ENCODE results near the gene TNRC18. TPM values are rescaled to one million over a fixed set of nuclear protein-coding genes. Genes with fewer than 3 reads are reported as not detected.
A peak's percentile ranks its signal among the peaks of the same experiment; 100 is the strongest.

TNRC18 gene
- total and polyA plus RNA-seq, 9 of the 15 experiments (the other 6 are each of a cell fraction or from before 2014, with no cell fraction given), result 0.03 to 43.2 (median 18.0) TPM

- no peak; the same call in 1 of the 2 replicates for TF ChIP-seq TARDBP (IDR thresholded peaks at IDR 0.05)
- TF ChIP-seq MAFG (tag; conservative IDR thresholded peaks at IDR 0.05), result no peak
- TF ChIP-seq USF2 (CRISPR knock-in tag; IDR thresholded peaks at IDR 0.05), result no peak
- TF ChIP-seq ETV6 (IDR thresholded peaks at IDR 0.05; ENCODE audit: borderline replicate concordance in 1 of 2, low read depth in 2 of 2, low read length in 1 of 2), result no peak; a peak in 1 of 4 replicates
- TF ChIP-seq ETV6 (CRISPR knock-in tag; IDR thresholded peaks at IDR 0.05; ENCODE audit: borderline replicate concordance), result no peak
- TF ChIP-seq ZKSCAN3 (CRISPR knock-in tag; IDR thresholded peaks at IDR 0.05), result no peak
- TF ChIP-seq POLR3A (IDR thresholded peaks at IDR 0.05; ENCODE audit: borderline replicate concordance, extremely low read depth, insufficient read depth, insufficient read length), result no peak
- TF ChIP-seq E2F8 (IDR thresholded peaks at IDR 0.05; ENCODE audit: low read depth, partially characterized antibody), result no peak
- no peak for TF ChIP-seq HMBOX1 (IDR thresholded peaks at IDR 0.05)
- peak; percentile 50 for TF ChIP-seq TEAD4 (IDR thresholded peaks at IDR 0.05; ENCODE audit: low read length)
- no peak for TF ChIP-seq TEAD4 (CRISPR knock-in tag; IDR thresholded peaks at IDR 0.05; ENCODE audit: borderline replicate concordance)
- peak; percentile 87 for TF ChIP-seq ZNF444 (CRISPR knock-in tag; IDR thresholded peaks at IDR 0.05)
- no peak for TF ChIP-seq TFAM (CRISPR knock-in tag; conservative IDR thresholded peaks at IDR 0.05)
- TF ChIP-seq ARID1B (IDR thresholded peaks at IDR 0.05), result peak; percentile 21; the same call in 1 of the 2 replicates
- no peak for TF ChIP-seq NRF1 (conservative IDR thresholded peaks at IDR 0.05 in 1 of 2, IDR thresholded peaks at IDR 0.05 in 1 of 2)
- no peak for TF ChIP-seq WHSC1 (IDR thresholded peaks at IDR 0.05; ENCODE audit: low read length)
Observed at GRCh38 chr7:5423976-5424748, 528 bp upstream of the TNRC18 start (continued).
